Spinal cord (tissue), 10 donors: ENCODE results near the gene ATXN1. TPM values are rescaled to one million over a fixed set of nuclear protein-coding genes. Genes with fewer than 3 reads are reported as not detected.
A peak's percentile ranks its signal among the peaks of the same experiment; 100 is the strongest.
"Not testable (repeated sequence)": the region's sequence is repeated elsewhere in the genome, so short reads cannot be mapped to it uniquely, and the experiment has no call there.

Experiments used
- DNase-seq, 6 donors: peaks; one replicate each; pipeline versions ENCODE4 v3.0.0 to v3.0.0-alpha.2; 2013 to 2015; ENCODE audit warnings: low spot score in 6 of 6, low read depth in 4 of 6
- H3K27ac ChIP-seq: one replicate; pipeline ENCODE4 v1.5.1; 2013; ENCODE audit warnings: low read depth, low read length, control low read depth
- H3K27me3 ChIP-seq: one replicate; pipeline ENCODE4 v1.6.1; 2013; ENCODE audit warnings: low read length; ENCODE audit not compliant: control insufficient read depth, insufficient read depth
- H3K36me3 ChIP-seq: one replicate; pipeline ENCODE4 v1.6.1; 2013; ENCODE audit warnings: low read length; ENCODE audit not compliant: control insufficient read depth, insufficient read depth
- H3K4me1 ChIP-seq: one replicate; pipeline ENCODE4 v1.6.1; 2013; ENCODE audit warnings: low read length; ENCODE audit not compliant: control insufficient read depth, insufficient read depth
- H3K4me3 ChIP-seq: one replicate; pipeline ENCODE4 v1.5.1; 2013; ENCODE audit warnings: low read depth, low read length, control low read depth
- H3K9me3 ChIP-seq: one replicate; pipeline ENCODE4 v1.6.1; 2013; ENCODE audit warnings: low read length; ENCODE audit not compliant: control insufficient read depth, insufficient read depth
- WGBS: methylation state at CpG from one replicate; pipeline ENCODE4 v1.1.5; 2013; ENCODE audit warnings: missing lambda C conversion rate; ENCODE audit not compliant: insufficient coverage; 5-methylcytosine and 5-hydroxymethylcytosine counted together
- polyA plus RNA-seq, 2 donors: library from polyadenylated mRNA; unstranded; fragments of 120-200 nt; gene quantifications; one replicate each; pipeline ENCODE4 v1.2.1, GENCODE V29; 2013; ENCODE audit not compliant: insufficient read length in 2 of 2
- total RNA-seq, 2 donors: library from RNA; depleted of rRNA in 1 of 2; stranded (reverse); fragments of 120-200 nt in 1 of 2; fragments of >200 nt in 1 of 2; gene quantifications; one replicate each; pipeline versions ENCODE4 v1.2.3 to v1.2.4, GENCODE V29; 2013 to 2014
- donor health status: healthy.

The ATXN1 gene
- total and polyA plus RNA-seq, 4 donors = 20.2 to 50.1 (median 31.7) TPM

DNA sequence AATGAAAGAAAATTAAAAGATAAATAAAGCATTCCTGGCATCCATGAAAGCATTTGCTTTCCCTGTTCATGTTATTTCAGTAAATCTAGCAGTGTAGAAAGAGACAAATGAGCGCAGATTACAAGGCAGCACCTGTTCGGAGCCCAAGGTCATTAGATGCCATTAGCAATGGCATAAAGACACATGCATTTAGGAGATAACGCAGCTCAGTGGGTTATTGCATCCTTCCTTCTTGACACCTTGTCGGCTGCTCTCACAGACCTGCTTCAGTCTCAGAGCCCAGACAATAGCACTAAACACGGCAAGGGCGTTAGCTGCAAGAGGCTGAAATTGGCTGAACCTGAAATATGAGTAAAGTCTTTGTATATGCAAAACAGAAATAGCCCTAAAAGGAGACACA lies 140.3 kb downstream of the ATXN1 start:
- Histone ChIP-seq H3K27ac (no peak overlapping the region), H3K9me3 (no peaks in the 10 kb centered on the region), H3K4me3 (no peak overlapping the region), H3K4me1 (no peaks in the 10 kb centered on the region), H3K36me3 (no peaks in the 10 kb centered on the region), H3K27me3 (no peaks in the 10 kb centered on the region)
- WGBS = 76% methylated on average over 3 of the region's 6 CpGs
- peak in 1 of 6 donors; percentile 53 for DNase-seq

DNA sequence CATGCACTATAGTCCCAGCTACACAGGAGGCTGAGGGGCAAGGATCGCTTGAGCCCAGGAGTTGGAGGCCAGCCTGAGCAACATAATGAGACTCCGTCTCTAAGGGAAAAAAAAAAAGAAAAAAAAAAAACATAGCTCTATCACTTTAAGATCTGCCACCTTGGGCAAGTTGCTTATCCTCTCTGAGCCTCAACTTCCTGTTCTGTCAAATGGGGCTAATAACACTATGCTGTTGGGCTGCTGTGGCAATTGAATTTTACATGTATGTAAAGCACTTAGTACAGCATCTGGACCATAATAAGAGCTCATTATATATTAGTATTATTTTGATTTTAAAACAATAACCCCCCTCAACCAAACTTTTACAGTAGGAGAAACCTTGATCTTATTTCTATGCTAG lies 141.5 kb downstream of the ATXN1 start:
- 100% methylated on average over 1 of the region's 2 CpGs for WGBS

DNA sequence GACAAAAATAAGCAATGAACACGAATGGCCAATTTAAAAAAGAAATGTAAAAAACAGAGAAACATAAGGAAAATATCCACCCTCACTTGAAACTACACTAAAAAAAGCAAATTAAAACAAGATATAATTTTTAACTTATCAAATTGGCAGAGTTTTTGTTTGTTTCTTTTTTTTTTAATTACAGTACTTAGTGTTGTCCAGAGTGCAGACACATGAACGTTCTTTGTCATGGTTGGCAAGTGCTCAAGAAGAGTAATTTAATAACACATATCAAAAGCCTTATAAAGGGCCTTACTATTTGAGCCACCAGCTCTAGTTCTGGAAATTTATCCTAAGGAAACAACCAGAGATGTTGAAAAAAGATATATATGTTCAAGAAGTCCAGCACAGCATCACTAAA lies 142.3 kb downstream of the ATXN1 start:
- Histone ChIP-seq H3K9me3 (no peaks in the 10 kb centered on the region), H3K4me3 (no peak overlapping the region), H3K27me3 (no peaks in the 10 kb centered on the region), H3K27ac (no peak overlapping the region), H3K36me3 (no peaks in the 10 kb centered on the region), H3K4me1 (no peaks in the 10 kb centered on the region)
- whole genome bisulfite sequencing = no CpG with 5 or more reads among the region's 2 CpGs
- DNase-seq = no peak

More for the DNA sequence above, 141.5 kb downstream of the ATXN1 start:
- Histone ChIP-seq H3K36me3 (no peaks in the 10 kb centered on the region), H3K27me3 (no peaks in the 10 kb centered on the region), H3K4me1 (no peaks in the 10 kb centered on the region), H3K27ac (no peak overlapping the region), H3K4me3 (no peak overlapping the region), H3K9me3 (no peaks in the 10 kb centered on the region)
- DNase-seq = no peak

DNA sequence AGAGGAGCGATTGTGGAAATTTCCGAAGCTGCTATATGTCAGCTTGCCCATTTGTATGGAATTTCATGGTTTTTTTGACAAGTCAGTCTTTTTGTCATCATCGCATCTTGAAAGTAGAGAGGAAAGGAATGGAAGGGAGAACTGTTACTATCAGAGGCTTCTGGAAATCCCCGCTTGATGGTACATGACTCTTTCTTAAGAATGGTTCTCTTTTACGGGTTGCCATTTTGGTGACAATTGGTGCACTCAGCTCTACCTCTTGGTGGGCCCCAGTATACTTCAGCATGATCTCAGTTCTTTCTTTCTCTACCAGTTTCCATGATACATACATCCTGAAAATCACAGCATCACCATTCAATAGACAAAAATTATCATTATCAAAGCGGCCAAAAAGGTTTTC lies 146.0 kb downstream of the ATXN1 start:
- not testable (repeated sequence) for H3K4me3 ChIP-seq, H3K9me3 ChIP-seq, H3K27me3 ChIP-seq, H3K4me1 ChIP-seq, H3K27ac ChIP-seq, H3K36me3 ChIP-seq, DNase-seq
- no CpG with 5 or more reads among the region's 6 CpGs for WGBS

DNA sequence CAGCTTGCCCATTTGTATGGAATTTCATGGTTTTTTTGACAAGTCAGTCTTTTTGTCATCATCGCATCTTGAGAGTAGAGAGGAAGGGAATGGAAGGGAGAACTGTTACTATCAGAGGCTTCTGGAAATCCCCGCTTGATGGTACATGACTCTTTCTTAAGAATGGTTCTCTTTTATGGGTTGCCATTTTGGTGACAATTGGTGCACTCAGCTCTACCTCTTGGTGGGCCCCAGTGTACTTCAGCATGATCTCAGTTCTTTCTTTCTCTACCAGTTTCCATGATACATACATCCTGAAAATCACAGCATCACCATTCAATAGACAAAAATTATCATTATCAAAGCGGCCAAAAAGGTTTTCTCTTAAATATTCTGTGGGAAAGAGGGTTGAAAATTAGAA lies 147.1 kb downstream of the ATXN1 start:
- H3K36me3 ChIP-seq, H3K4me3 ChIP-seq, H3K9me3 ChIP-seq, H3K27ac ChIP-seq, H3K27me3 ChIP-seq, H3K4me1 ChIP-seq, DNase-seq: not testable (repeated sequence)
- no CpG with 5 or more reads among the region's 3 CpGs for WGBS

DNA sequence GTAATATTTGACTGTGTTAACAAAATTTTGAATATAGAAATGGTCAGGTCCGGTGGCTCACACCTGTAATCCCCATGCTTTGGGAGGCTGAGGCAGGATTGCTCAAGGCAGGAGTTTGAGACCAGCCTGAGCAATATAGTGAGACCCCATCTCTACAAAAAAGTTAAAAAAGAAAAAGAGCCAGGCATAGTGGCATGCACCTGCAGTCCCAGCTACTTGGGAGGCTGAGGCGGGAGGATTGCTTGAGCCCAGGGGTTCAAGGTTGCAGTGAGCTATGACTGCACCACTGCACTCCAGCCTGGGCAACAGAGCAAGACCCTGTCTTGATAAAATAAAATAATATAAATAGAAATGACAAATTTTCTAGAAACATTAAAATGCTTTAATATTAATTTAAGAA lies 147.8 kb downstream of the ATXN1 start:
- H3K4me1 ChIP-seq, H3K36me3 ChIP-seq, H3K27ac ChIP-seq, DNase-seq, H3K9me3 ChIP-seq, H3K4me3 ChIP-seq, H3K27me3 ChIP-seq: not testable (repeated sequence)
- 100% methylated on average over 1 of the region's 2 CpGs for WGBS

DNA sequence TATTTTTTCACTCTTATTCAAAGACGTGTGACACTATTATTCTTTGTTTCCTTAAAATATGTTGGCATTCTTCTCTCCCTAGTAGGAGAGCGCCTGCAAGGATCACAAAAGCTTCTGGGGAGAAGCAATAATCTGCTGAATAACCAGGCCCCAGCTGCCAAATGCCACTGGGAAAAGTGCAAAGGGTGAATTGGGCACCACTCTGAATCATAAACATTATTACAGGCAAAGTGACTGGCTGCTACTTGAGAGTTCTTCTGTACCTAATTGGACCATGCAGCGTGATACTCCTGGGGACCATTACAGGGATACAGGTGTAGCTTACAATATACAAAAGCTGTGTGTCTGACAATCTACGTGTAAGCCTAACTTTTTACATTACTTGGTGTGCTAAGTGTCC lies 152.8 kb downstream of the ATXN1 start:
- Histone ChIP-seq H3K27ac (no peak overlapping the region), H3K36me3 (peaks cover 18% of the 10 kb centered on the region), H3K4me3 (no peak overlapping the region), H3K4me1 (no peaks in the 10 kb centered on the region), H3K27me3 (no peaks in the 10 kb centered on the region), H3K9me3 (no peaks in the 10 kb centered on the region)
- no peak for DNase-seq
- 100% methylated on average over 1 of the region's 4 CpGs for WGBS

DNA sequence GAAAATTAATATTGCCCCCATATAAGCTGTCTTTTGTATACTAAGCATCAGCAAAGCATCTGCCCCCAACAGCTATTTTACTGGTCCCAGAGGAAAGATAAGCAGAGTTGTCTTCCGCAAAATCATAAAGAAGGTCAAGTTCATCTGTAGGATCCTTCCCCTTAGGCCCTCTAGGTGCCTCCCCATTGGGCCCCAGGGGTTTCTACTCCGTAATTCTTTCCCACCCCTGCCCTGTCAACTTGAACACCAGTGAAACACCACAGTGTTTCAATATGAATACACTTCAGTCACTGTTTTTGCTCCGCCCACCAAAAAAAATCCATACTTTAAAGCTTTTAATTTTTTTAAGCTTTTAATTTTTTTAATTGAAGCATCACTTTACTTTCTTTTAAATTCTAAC lies 159.2 kb downstream of the ATXN1 start:
- 79% methylated on average over 2 of the region's 3 CpGs for WGBS
- Histone ChIP-seq H3K36me3 (peaks cover 15% of the 10 kb centered on the region), H3K4me3 (no peak overlapping the region), H3K4me1 (peaks cover 3% of the 10 kb centered on the region), H3K9me3 (no peaks in the 10 kb centered on the region), H3K27ac (no peak overlapping the region), H3K27me3 (no peaks in the 10 kb centered on the region)
- no peak for DNase-seq

DNA sequence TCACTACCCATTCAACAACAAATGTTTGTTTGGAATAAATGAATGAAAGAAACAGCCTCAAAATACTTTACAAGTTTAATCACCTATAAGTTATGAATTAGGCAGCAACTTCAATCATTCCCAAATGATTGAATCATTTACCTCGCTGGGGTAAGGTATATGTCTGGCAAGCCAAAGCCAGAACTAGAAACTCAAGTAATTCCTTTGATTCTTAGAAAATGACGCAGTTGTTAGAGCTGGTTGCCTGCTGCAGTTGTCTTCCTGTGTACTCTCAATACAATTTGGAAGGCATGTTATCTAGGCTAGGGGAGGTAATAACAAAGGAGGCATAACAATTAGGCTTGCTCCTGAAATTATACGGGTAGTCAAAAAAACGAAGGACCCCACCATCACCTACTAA lies 160.6 kb downstream of the ATXN1 start:
- WGBS = 93% methylated on average over 2 of the region's 4 CpGs
- DNase-seq = no peak
- Histone ChIP-seq H3K27ac (no peak overlapping the region), H3K9me3 (no peaks in the 10 kb centered on the region), H3K27me3 (no peaks in the 10 kb centered on the region), H3K36me3 (peaks cover 11% of the 10 kb centered on the region), H3K4me3 (no peak overlapping the region), H3K4me1 (peaks cover 7% of the 10 kb centered on the region)

DNA sequence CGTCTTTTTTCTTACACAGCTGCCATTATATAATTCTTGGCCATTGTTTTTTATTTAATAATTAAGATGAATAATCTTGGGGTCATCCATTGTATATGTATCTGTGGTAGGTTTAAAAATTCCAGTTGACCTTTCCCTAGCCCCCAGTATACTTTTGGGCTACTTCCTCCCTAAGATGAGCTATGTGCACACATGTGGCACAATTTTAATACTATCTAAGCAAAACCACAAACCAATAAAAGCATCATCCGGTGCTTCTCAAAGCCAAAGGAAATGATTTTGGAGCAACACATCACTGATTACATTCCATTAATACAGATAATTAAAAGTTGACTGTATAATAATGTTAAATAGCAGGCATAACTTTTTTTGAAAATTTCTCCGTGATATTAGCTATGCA lies 161.2 kb downstream of the ATXN1 start:
- Histone ChIP-seq H3K27me3 (no peaks in the 10 kb centered on the region), H3K4me3 (no peak overlapping the region), H3K36me3 (peaks cover 11% of the 10 kb centered on the region), H3K27ac (no peak overlapping the region), H3K4me1 (peaks cover 7% of the 10 kb centered on the region), H3K9me3 (no peaks in the 10 kb centered on the region)
- DNase-seq = no peak
- no CpG with 5 or more reads among the region's 3 CpGs for whole genome bisulfite sequencing
